ENCODE results near the gene NMNAT2. TPM values are rescaled to one million over a fixed set of nuclear protein-coding genes. Genes with fewer than 3 reads are reported as not detected.

Gene NMNAT2
- total and polyA plus RNA-seq, 7 donors = 0.04 to 0.61 (median 0.38) TPM

DNA sequence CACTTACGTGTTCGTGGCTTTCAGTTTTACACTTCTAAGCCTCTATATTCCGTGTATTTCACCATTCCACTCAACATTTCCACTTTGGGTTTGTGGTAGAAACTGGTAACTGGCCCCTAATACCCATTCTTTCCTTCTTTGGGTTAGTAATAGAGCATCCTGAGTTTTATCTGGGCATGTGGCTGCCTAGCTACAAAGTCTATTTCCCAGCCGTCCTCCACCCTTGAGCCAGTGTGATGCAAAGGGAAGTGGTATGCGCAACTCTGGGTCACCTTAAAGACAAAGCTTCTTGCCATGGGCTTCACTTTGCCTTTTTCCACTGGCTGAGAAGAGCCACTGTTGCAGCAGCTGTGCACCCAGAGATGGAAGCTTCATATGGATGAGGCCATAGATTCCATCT lies 158.3 kb downstream of the NMNAT2 start:
- no peak overlapping the region for H3K27ac ChIP-seq

DNA sequence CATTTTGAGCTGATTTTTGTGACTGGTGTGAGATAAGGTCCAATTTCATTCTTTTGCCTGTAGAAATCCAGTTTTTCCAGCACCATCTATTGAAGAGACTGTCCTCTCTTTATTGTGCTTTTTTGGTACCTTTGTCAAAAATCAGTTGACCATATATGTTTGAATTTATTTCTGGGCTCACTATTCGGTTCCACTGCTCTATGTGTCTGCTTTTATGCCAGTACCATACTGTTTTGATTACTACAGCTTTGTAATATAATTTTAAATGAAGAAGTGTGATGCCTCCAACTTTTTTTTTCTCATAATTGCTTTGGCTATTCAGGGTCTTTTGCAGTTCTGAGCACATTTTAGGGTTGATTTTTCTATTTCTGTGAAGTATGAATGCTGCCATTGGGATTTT lies 163.1 kb downstream of the NMNAT2 start:
- 86 to 92% (median 91%) methylated on average over 1 of the region's 1 CpG for WGBS, 3 donors
- ATAC-seq (no peak), DNase-seq (no peak)
- intact Hi-C loops (cut with DNase I) = no loop called here
- Histone ChIP-seq H3K36me3 (ENCODE audit: insufficient read depth in 1 of 2, low read depth in 1 of 2) (no peaks in the 10 kb centered on the region), H3K4me3 (no peak overlapping the region), H3K9me3 (peaks cover 8% of the 10 kb centered on the region), H3K4me1 (no peaks in the 10 kb centered on the region), H3K27me3 (ENCODE audit: insufficient read depth in 3 of 3, low read length in 2 of 3) (no peaks in the 10 kb centered on the region), H3K27ac (no peak overlapping the region)
- TF ChIP-seq, protein P1, sequence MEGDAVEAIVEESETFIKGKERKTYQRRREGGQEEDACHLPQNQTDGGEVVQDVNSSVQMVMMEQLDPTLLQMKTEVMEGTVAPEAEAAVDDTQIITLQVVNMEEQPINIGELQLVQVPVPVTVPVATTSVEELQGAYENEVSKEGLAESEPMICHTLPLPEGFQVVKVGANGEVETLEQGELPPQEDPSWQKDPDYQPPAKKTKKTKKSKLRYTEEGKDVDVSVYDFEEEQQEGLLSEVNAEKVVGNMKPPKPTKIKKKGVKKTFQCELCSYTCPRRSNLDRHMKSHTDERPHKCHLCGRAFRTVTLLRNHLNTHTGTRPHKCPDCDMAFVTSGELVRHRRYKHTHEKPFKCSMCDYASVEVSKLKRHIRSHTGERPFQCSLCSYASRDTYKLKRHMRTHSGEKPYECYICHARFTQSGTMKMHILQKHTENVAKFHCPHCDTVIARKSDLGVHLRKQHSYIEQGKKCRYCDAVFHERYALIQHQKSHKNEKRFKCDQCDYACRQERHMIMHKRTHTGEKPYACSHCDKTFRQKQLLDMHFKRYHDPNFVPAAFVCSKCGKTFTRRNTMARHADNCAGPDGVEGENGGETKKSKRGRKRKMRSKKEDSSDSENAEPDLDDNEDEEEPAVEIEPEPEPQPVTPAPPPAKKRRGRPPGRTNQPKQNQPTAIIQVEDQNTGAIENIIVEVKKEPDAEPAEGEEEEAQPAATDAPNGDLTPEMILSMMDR (IDR thresholded peaks at IDR 0.05) = no peak

More for the DNA sequence above, 158.3 kb downstream of the NMNAT2 start:
- DNase-seq (no peak), ATAC-seq (no peak)
- 89 to 95% (median 90%) methylated on average over 5 of the region's 5 CpGs for WGBS, 3 donors
- Histone ChIP-seq H3K9me3 (peaks cover 8% of the 10 kb centered on the region), H3K36me3 (ENCODE audit: insufficient read depth in 1 of 2, low read depth in 1 of 2) (no peaks in the 10 kb centered on the region), H3K27me3 (ENCODE audit: insufficient read depth in 3 of 3, low read length in 2 of 3) (peaks cover 0 to 2% (median 0%) of the 10 kb centered on the region in 3 donors), H3K4me3 (no peak overlapping the region), H3K4me1 (no peaks in the 10 kb centered on the region)
- intact Hi-C loops (cut with DNase I) = no loop called here
- TF ChIP-seq, protein P1 (IDR thresholded peaks at IDR 0.05) = no peak

DNA sequence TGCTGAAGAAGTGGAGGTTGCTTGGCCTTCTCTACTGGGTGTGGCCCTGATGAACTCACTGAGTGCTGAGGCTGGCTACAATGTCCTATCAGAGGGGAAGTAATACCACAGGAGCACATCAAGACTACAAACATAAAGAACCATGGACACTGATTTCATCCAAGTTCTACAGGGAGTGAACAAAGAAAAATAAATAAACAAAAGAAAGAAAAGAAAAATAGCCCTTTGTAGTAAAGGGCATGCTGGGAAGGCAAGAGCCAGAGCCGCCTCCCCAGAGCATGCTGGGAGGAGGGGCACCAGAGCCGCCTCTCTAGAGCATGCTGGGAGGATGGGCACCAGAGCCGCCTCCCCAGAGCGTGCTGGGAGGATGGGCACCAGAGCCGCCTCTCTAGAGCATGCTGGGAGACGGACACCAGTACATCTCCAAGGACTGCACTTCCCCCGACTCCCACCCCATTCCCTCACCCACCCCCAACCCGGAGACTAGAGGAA lies 166.2 kb downstream of the NMNAT2 start:
- TF ChIP-seq, protein P1 (IDR thresholded peaks at IDR 0.05) = no peak
- WGBS, 3 donors = 93 to 98% (median 94%) methylated on average over 8 of the region's 8 CpGs
- Histone ChIP-seq H3K4me3 (no peak overlapping the region), H3K36me3 (ENCODE audit: insufficient read depth in 1 of 2, low read depth in 1 of 2) (no peaks in the 10 kb centered on the region), H3K27ac (no peak overlapping the region), H3K4me1 (no peaks in the 10 kb centered on the region), H3K9me3 (peaks cover 8% of the 10 kb centered on the region), H3K27me3 (ENCODE audit: insufficient read depth in 3 of 3, low read length in 2 of 3) (no peaks in the 10 kb centered on the region)
- no peak for DNase-seq
- ATAC-seq = no peak
- intact Hi-C loops (cut with DNase I) = no loop called here

DNA sequence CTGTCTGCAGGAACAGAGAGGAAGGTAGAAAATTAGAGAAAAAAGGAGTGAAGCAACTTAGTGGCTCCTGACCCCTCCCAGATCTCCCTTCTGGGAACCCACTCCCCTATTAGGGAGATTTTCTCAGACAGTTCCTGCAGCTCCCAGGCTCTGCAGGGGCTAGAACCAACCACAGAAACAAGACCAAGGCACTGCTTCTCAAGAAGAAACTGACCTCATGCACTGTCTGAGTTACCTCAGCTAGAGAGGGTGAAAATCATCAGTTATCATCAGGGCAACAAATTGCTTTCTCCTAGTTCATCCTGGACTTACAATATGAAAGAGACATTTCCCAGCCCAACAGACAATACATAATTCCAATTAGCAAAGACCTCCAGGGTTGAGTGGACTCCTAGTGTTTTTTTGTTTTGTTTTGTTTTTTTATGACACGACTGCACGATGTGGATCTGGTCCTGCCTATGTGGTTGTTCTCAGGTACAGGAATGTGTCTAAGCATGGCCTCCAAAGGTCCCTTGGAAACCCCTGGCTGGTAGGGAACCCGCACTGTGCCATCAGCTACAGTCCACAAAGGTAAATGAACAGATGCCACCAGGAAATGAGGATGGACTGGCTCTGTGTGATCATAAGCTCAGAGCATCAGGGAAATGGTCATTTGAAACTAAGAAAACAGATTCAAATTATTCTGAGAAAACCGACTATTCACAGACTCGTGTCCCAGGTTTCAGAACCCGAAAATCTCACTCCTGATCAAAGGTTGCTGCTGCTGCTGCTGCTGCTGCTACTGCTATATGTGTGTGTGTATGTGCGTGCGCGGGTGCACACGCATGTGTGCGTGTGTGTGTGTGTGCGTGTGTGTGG lies 166.8 kb downstream of the NMNAT2 start:
- TF ChIP-seq, protein P1 (IDR thresholded peaks at IDR 0.05) = no peak
- DNase-seq (no peak), ATAC-seq (no peak)
- no peaks in the 10 kb centered on the region for H3K27me3 ChIP-seq (ENCODE audit: insufficient read depth in 3 of 3, low read length in 2 of 3)
- intact Hi-C loops (cut with DNase I) = no loop called here
- no peak overlapping the region for H3K4me3 ChIP-seq
- 94 to 95% (median 94%) methylated on average over 12 of the region's 12 CpGs for whole genome bisulfite sequencing, 3 donors
- peaks cover 8% of the 10 kb centered on the region for H3K9me3 ChIP-seq
- H3K4me1 ChIP-seq = no peaks in the 10 kb centered on the region
- H3K27ac ChIP-seq = no peak overlapping the region
- H3K36me3 ChIP-seq (ENCODE audit: insufficient read depth in 1 of 2, low read depth in 1 of 2) = no peaks in the 10 kb centered on the region
